ENCODE measurements around the gene LRRC8C.
"Not testable (repeated sequence)": the region's sequence is repeated elsewhere in the genome, so short reads cannot be mapped to it uniquely, and the experiment has no call there.

The LRRC8C gene

DNA sequence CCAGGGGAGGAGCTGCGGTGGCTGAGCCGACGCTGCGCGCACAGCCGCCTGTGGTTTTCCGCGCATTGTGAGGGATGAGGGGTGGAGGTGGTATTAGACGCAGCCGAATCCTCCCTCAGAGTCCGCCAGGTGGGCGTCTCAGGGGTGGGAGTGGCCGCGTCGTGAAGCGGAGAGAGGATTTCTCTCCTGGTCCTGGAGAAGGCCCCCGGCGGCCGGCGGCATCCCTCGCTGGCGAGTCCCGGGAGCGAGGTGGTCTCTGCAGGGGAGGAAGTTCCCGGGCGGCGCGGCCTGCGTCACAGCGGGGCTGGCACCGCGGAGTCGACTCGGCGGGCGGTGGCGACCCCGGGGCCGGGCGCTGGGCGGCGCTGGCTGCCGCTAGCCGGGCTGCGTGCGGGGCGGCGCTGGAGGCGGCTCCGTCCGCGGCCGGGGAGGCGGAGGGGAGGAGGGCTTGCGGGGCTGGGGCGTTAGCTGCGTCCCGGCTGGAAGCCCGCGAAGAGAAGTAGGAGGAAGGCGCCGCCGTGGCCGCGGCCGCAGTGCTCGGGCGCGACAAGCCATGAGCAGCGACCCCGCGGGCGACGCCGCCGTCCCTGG, at the start of gene LRRC8C:
TSS of gene LRRC8C (plus strand) at position 464 of the 591 bp plus-strand sequence. CDS start 53,354 bp downstream, outside the sequence.
- DNase-seq, result peak; percentile 76 to 84

- DNase-seq, result no peak
Observed at GRCh38 chr1:89584211-89584610, 48.7 kb upstream of the LRRC8C start.

DNA sequence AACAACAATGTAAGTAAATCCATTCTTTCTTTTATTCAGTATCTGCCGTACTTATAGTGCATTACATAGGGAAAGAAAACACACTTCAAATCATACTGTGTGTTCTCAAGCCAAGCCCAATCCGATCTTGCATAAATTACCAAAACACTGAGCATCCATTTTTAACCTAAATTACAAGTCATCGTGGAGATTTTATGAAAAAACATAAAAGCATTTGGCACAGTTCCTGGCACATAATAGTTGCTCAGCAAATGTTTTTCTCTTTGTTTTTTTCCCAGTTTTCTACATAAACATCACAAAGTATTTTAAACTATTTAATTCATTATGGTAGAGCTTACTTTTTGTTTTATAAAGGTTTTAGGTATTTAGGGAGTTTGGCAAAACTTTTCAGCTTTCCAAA, 48.1 kb upstream of the LRRC8C start:
- no peak for DNase-seq

DNA sequence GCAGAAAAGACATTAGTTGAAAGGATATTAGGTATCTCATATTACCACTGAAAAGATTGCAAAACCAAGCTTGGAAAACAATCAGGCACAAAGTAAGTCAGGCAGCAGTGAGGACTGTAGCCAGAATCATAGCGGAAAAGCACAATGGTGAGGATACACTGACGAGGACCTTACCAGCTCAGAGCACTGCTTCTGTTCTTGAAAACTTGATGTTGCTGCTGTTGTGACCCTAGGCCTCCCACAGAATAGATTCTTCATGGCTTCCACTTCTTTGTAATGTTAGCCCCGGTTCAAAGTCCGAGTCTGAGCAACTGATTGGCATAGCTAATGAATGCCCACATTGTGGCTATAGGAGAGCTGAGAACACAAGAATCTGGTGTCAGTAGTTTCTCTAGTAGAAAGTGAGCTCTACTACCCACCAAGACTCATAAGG, 45.2 kb upstream of the LRRC8C start:
- DNase-seq, result no peak

GRCh38 chr1:89588480-89588879, 44.4 kb upstream of the LRRC8C start:
- no peak for DNase-seq

DNA sequence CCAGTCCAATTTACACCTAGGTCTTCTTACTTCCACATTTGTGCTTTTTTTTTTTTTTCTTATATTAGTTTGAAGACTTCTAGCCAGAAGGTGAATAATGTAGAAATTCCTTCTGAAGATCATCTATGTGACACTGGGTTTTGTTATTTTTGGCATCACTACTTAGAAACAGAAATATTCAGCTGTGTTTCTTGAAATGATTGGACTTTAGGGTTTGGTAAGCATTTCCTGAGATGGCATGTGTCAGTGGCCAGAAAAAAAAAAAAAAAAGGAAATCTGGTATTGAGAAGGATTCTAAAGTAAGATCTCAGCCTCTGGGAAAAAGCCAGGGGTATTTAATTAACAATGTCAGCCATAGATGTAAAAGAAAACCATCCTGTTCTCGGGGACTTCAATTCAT, 43.4 kb upstream of the LRRC8C start:
- no peak for DNase-seq

DNA sequence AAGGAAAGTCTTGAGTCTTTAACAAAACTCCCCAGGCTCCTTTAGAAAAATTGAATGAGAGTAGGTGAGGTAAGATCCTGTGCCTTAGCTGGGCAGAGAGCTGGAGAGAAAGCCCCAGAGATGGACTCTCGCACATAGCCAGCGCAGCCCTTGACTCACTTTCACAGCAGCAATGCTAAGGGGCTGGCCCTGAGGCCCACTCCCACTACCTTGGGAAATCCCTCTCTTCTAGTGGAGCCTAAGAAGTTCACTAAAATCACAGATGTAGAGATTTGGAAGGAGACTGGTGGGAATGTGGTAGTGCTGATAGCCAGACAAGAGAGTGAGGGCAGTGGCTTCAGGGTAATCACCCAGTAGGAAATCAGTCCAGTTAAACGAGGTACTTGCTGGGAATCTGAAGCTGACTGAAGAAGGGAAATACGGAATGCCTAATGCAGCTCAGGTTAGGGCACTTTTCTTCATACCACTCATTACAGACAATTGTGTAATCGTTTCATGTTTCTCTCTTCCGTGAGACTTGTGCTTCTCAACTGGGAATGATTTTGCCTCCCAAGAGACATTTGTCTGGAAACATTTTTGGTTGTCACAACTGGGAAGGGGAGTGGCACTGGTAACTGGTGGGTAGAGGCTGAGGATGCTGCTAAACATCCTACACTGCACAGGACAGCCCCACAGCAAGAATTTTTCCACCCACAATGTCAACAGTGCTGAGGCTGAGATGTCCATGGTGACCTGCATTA, 42.4 kb upstream of the LRRC8C start:
- DNase-seq, result no peak

DNA sequence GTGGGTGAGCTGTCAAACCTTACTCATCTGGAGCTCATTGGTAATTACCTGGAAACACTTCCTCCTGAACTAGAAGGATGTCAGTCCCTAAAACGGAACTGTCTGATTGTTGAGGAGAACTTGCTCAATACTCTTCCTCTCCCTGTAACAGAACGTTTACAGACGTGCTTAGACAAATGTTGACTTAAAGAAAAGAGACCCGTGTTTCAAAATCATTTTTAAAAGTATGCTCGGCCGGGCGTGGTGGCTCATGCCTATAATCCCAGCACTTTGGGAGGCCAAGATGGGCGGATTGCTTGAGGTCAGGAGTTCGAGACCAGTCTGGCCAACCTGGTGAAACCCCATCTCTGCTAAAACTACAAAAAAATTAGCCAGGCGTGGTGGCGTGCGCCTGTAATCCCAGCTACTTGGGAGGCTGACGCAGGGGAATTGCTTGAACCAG, 40.0 kb upstream of the LRRC8C start:
- DNase-seq, result not testable (repeated sequence)

GRCh38 chr1:89594096-89594740, 38.7 kb upstream of the LRRC8C start:
- DNase-seq, result no peak

DNA sequence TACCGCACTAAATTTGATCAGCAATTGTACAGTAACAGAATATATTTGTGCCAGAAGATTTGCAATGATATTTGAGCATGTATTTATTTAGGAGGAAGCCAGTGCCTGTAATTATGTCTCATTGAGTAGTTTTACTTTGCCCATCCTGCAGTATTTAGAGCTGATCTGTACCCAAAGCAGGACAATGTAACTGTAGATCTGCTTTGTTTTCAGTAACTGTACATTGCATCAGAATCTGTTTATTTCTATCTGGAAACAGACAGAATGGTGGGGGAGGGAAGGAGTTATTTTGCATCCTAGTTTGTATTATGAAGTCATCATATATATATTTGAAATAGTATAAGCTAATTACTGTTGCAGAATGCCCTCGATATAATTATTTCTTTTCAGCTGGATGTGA, 36.2 kb upstream of the LRRC8C start:
- no peak for DNase-seq

DNA sequence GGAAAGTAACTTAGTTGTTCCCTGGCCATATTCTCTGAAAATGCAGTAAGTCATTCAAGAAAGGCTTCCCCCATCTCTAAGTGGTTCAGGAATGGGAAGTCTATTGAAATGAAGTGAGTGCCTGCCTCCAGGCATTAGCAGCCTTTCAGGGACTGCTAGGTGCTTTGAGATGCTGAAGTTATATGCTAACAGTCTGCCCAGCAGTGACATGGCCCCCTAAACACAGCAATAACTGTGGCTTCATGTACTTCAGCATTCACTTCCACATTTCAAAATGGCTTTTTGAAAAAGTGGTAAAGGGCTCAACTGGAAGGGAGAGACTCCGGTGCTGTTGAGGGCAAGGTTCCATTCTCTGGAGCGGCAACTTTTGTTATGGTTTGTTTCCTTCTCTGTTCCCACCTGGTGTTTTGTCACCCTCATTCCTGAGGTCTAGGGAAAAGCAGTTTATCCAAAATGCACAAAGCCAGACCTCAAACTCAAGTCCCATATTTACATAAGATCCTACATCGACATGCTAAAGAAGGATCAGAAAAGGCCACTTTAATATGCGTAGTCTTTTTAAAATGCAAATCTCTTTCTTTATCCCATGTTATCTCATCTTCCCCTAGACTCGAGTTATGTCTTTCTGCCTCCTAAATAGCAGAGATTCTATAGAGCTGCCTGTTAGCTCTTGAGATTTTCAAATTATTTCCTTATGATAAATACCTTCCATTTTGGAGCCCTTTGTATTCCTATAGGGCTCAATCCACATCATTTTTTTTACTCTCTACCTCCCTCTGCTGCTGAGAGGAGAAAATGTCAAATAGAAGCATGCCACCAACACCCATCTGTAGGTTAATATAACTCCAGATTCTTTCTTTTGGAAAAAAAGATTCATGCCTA, 34.2 kb upstream of the LRRC8C start:
- DNase-seq, result no peak

GRCh38 chr1:89599332-89599630, 33.6 kb upstream of the LRRC8C start:
- DNase-seq, result no peak

DNA sequence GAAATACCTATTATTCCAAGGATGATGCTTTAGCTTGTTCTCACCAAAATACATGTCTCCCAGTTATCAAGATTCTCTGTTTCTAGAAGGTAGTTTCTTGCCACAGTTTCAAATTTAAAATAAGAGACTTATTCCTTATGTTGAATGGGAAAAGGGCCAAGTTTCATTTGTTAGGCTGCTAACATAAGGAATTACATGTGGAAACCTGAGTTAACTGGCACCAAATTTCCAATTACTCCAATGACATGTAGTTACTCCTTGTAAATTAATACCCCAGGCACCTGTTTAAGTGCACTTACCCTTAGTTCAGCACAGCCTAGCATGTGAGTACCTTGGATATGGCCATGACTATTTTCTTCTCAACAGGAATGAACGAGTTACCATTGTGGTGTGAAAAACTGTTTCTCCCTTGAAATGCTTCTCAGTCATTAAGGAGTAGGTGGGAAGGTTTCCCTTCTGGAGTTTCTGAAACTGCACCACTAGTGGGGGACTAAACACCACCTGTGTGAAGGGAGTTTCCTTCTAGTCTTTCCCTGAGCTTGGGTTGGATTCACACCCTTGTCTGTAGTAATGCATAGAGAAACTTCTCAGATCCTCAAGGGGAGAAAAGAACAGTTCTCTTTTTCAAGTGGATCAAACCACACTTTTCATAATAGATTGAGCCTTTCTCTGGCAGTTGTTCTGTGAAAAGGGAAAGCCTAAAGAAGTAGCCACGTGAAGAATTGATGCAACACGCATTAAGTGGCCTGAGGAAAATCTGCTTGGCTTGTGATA, 32.3 kb upstream of the LRRC8C start:
- no peak for DNase-seq

- no peak for DNase-seq
Observed at GRCh38 chr1:89602871-89603404, 30.0 kb upstream of the LRRC8C start.

DNA sequence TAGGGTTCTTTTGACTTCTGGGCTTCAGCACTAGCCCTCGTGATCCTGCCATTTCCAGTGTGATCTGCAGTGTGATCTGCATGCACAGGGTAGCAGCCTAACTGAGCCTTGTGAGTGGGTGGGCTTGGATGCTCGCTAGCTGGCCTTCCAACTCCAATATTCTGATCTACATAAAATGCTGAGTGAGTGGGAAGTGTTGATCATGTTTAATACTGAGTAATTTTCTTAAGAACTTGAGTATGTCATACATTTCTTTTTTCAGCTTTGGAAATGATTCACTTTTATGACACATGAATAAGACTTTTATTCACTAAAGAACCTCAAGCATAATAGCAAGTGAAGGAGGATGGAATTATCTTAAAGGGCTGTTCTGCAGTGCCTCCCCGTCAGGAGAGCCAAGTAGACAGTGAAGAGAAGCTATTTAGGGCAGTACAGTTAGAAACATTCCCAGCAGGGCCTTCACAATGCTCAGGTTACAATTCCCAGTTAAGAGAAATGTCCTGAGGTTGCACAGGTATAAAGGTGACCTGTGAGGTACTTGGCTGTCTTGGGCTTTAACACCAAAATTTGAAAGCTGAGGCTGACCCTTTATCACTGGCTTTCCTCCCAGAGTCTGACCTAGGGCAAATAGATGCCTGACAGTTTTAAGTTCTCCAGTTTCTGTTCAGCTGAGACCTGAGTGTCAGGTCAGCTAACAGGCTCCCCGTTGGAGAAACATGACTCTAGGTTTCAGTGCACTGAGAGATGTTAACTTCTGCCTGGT, 29.1 kb upstream of the LRRC8C start:
- peak; percentile 46 to 49 for DNase-seq

DNA sequence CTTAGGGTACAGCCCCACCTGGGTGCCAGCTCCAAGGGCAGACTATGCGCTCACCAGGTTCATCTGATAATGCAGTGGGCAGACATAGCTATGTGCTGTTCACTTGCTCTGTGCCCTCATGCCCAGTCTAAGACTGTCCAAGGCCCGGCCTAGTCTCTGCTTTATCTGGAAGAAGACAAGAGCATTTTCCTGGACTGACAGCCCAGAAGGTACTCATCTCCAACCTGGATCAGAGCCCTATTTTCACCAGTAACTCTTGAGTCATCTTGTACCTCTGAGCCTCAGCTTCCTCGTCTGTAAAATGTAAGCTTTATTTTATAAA, 28.5 kb upstream of the LRRC8C start:
- peak in 1 of 2 donors; percentile 27 for DNase-seq

DNA sequence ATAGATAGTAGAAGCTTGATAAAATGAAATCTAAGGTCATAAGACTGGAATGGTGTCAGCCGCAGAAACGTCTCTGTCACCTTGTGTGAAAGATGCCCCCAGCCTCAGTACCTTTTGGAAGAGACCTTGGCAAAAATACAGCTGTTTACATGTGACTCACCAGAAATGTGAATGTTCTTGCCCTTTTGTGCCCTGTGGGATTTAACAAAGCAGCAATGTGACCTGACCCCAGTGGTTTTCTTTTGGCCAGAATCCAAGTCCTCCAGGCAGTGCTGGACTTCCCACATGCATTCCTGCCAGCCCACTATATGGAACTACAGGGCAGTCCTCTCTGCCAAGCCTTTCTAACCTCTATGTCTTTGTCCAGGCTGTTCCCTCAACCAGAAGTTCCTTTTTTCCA, 27.2 kb upstream of the LRRC8C start:
- DNase-seq, result no peak

GRCh38 chr1:89606227-89606980, 26.5 kb upstream of the LRRC8C start:
- DNase-seq, result no peak

GRCh38 chr1:89607156-89607555, 25.8 kb upstream of the LRRC8C start:
- DNase-seq, result no peak

DNA sequence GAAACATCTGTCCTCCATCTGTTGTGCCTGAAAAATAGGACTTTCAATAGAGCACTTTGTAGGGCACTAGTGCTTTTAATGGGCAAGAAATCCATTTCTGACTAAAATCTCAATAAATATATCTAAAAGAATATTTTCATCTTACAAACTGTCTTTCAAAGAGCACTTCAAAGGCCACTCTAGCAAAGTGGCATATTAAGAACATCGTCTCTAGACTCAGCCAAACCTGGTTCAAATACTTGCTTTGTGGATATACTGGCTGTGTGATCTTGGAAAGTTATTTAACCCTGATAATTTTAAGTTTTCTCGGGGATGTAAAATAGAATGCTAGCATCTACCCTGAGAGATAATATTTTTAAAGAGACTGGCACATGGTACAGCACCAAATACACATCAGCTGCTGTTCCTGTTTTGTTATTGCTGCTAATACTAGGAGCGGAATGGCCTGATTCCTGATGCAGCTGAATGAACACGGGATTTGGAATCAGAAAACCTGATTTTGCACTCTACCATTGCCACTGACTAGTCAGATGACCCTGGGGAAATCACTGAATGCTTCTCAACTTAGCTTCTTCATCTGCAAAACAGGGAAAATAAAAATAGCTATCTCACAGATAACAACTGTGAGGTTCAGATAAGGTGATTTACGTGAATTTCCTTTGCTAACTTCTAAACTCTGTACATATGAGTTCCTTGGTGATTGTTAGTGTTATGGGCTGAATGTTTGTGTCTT, 25.2 kb upstream of the LRRC8C start:
- DNase-seq, result no peak

Measured in stimulated activated CD4-positive, alpha-beta T cell treated with anti-CD3 and anti-CD28 coated beads, Interleukin-2, amount 100 ng/mL, for 48 hours (primary cell).